Peyer's patch (tissue), 4 donors: ENCODE measurements around the gene C1orf105. TPM values are rescaled to one million over a fixed set of nuclear protein-coding genes. Genes with fewer than 3 reads are reported as not detected.

ENCODE experiments used
- DNase-seq, 3 donors: peaks; one replicate each; pipeline ENCODE4 v3.0.0-alpha.2; 2017 to 2019
- H3K27ac ChIP-seq, 4 donors: fragments of 200-600 bp; sonication (generic); one replicate each; pipeline ENCODE4 v1.5.1; 2016 to 2019
- H3K27me3 ChIP-seq, 2 donors: fragments of 200-600 bp; sonication (generic); one replicate each; pipeline ENCODE4 v1.5.1; 2019
- H3K36me3 ChIP-seq, 3 donors: fragments of 200-600 bp; sonication (generic); one replicate each; pipeline ENCODE4 v1.5.1; 2016 to 2019
- H3K4me1 ChIP-seq, 4 donors: fragments of 200-600 bp; sonication (generic); one replicate each; pipeline ENCODE4 v1.5.1; 2016 to 2019
- H3K4me3 ChIP-seq, 4 donors: fragments of 200-600 bp; sonication (generic); 1 replicate in 3 of 4; 2 replicates in 1 of 4; pipeline ENCODE4 v1.5.1; 2016 to 2019; ENCODE audit warnings: mild to moderate bottlenecking in 1 of 4
- H3K9me3 ChIP-seq, 4 donors: fragments of 200-600 bp; sonication (generic); one replicate each; pipeline ENCODE4 v1.5.1; 2016 to 2019; ENCODE audit warnings: mild to moderate bottlenecking in 1 of 4
- CTCF ChIP-seq, 6 experiments: fragments of 450-650 bp in 4 of 6; fragments of 200-600 bp in 2 of 6; sonication (generic) in 1 of 6; IDR thresholded peaks; one replicate each; pipeline ENCODE4 v1.5.1; 2017 to 2019; ENCODE audit warnings: antibody characterized with exemption in 6 of 6, mild to moderate bottlenecking in 3 of 6, moderate library complexity in 1 of 6
- POLR2A ChIP-seq, 2 donors: fragments of 450-650 bp; IDR thresholded peaks; one replicate each; pipeline ENCODE4 v1.5.1; 2017; ENCODE audit warnings: antibody characterized with exemption in 2 of 2, mild to moderate bottlenecking in 2 of 2, moderate library complexity in 2 of 2
- total RNA-seq, 4 donors: library from RNA; depleted of rRNA; stranded (reverse); fragments of >200 nt; gene quantifications; one replicate each; pipeline ENCODE4 v1.1.0, GENCODE V29; 2016

Gene C1orf105
- total RNA-seq, 4 donors from 2014 or later, result not detected

GRCh38 chr1:172399756-172400721 lies 20.4 kb upstream of the C1orf105 start:
- Histone ChIP-seq H3K27ac (peak overlapping the region in 1 of 4 donors; percentile 23), H3K4me1 (peaks cover 0 to 15% (median 6%) of the 10 kb centered on the region in 4 donors), H3K27me3 (no peaks in the 10 kb centered on the region), H3K9me3 (no peaks in the 10 kb centered on the region), H3K4me3 (no peak overlapping the region), H3K36me3 (no peaks in the 10 kb centered on the region)
- TF ChIP-seq CTCF (IDR thresholded peaks at IDR 0.05), result no peak
- TF ChIP-seq POLR2A (IDR thresholded peaks at IDR 0.05), result no peak
- no peak for DNase-seq

- no peaks in the 10 kb centered on the region for H3K27me3 ChIP-seq
- no peak for TF ChIP-seq CTCF (IDR thresholded peaks at IDR 0.05)
- TF ChIP-seq POLR2A (IDR thresholded peaks at IDR 0.05), result no peak
Observed at GRCh38 chr1:172400722-172401105, 19.8 kb upstream of the C1orf105 start.

GRCh38 chr1:172401477-172401876 lies 19.0 kb upstream of the C1orf105 start:
- no peaks in the 10 kb centered on the region for H3K27me3 ChIP-seq
- H3K27ac ChIP-seq, result no peak overlapping the region
- no peaks in the 10 kb centered on the region for H3K36me3 ChIP-seq
- no peak for DNase-seq
- H3K4me1 ChIP-seq, result peaks cover 0 to 15% (median 6%) of the 10 kb centered on the region in 4 donors
- no peak for TF ChIP-seq POLR2A (IDR thresholded peaks at IDR 0.05)
- TF ChIP-seq CTCF (IDR thresholded peaks at IDR 0.05), result no peak
- H3K4me3 ChIP-seq, result no peak overlapping the region
- H3K9me3 ChIP-seq, result no peaks in the 10 kb centered on the region

More at GRCh38 chr1:172400722-172401105, 19.8 kb upstream of the C1orf105 start:
- DNase-seq, result no peak
- peaks cover 0 to 15% (median 6%) of the 10 kb centered on the region in 4 donors for H3K4me1 ChIP-seq
- H3K4me3 ChIP-seq, result no peak overlapping the region
- no peak overlapping the region for H3K27ac ChIP-seq
- no peaks in the 10 kb centered on the region for H3K9me3 ChIP-seq
- no peaks in the 10 kb centered on the region for H3K36me3 ChIP-seq

GRCh38 chr1:172401892-172402291 lies 18.6 kb upstream of the C1orf105 start:
- H3K36me3 ChIP-seq, result no peaks in the 10 kb centered on the region
- no peaks in the 10 kb centered on the region for H3K9me3 ChIP-seq

More at GRCh38 chr1:172401892-172402291, 18.6 kb upstream of the C1orf105 start:
- Histone ChIP-seq H3K4me1 (peaks cover 0 to 15% (median 6%) of the 10 kb centered on the region in 4 donors), H3K27me3 (no peaks in the 10 kb centered on the region), H3K27ac (no peak overlapping the region), H3K4me3 (no peak overlapping the region)
- TF ChIP-seq POLR2A (IDR thresholded peaks at IDR 0.05) (no peak), CTCF (IDR thresholded peaks at IDR 0.05) (peak in 3 of 6 experiments; percentile 6 to 33 (median 20))
- no peak for DNase-seq
